ENCODE measurements around the gene SLC7A6OS. TPM values are rescaled to one million over a fixed set of nuclear protein-coding genes. Genes with fewer than 3 reads are reported as not detected.

Gene SLC7A6OS
- total and polyA plus RNA-seq, 10 of the 15 experiments (the other 5 are each of a cell fraction or from before 2014, with no cell fraction given): 2.9 to 27.4 (median 16.9) TPM

DNA sequence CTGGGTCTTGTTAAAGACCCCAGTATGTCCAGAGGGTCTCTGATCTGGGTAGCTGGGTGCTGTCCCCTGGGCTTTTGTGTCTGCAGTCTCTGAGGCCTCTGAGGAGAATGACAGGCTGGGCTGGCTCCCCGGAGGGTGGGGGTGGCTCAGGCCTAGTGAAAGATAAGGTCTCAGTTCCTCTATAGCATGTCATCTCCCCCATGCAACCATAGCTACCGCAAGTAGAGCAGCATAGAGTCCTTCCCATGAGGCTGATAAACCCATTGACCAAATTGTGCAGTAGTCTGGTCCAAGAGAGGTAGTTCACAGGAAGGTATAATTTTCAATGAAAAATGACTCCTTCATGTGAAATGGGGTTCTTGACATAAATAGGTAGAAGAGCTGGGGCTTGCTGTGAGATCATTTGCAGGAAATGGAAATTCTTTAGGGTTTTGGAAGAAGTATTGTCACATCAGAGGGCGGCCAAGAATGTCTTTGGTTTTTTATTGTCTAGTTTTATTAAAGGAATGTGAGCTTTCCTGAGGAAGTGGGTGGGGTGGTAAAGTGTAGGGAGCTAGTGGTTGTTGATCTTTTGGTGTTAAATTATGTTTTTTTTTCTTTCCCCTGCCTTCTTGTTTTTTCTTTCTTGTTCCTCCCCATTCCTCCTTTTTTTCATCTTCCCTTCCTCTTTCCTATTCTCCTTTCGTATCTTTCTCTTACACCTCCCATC is 21.0 kb downstream of the SLC7A6OS start (continued):
- TF ChIP-seq, protein P1, sequence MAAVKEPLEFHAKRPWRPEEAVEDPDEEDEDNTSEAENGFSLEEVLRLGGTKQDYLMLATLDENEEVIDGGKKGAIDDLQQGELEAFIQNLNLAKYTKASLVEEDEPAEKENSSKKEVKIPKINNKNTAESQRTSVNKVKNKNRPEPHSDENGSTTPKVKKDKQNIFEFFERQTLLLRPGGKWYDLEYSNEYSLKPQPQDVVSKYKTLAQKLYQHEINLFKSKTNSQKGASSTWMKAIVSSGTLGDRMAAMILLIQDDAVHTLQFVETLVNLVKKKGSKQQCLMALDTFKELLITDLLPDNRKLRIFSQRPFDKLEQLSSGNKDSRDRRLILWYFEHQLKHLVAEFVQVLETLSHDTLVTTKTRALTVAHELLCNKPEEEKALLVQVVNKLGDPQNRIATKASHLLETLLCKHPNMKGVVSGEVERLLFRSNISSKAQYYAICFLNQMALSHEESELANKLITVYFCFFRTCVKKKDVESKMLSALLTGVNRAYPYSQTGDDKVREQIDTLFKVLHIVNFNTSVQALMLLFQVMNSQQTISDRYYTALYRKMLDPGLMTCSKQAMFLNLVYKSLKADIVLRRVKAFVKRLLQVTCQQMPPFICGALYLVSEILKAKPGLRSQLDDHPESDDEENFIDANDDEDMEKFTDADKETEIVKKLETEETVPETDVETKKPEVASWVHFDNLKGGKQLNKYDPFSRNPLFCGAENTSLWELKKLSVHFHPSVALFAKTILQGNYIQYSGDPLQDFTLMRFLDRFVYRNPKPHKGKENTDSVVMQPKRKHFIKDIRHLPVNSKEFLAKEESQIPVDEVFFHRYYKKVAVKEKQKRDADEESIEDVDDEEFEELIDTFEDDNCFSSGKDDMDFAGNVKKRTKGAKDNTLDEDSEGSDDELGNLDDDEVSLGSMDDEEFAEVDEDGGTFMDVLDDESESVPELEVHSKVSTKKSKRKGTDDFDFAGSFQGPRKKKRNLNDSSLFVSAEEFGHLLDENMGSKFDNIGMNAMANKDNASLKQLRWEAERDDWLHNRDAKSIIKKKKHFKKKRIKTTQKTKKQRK (IDR thresholded peaks at IDR 0.05; ENCODE audit: low read depth, low read length): no peak
- TF ChIP-seq, protein P2, sequence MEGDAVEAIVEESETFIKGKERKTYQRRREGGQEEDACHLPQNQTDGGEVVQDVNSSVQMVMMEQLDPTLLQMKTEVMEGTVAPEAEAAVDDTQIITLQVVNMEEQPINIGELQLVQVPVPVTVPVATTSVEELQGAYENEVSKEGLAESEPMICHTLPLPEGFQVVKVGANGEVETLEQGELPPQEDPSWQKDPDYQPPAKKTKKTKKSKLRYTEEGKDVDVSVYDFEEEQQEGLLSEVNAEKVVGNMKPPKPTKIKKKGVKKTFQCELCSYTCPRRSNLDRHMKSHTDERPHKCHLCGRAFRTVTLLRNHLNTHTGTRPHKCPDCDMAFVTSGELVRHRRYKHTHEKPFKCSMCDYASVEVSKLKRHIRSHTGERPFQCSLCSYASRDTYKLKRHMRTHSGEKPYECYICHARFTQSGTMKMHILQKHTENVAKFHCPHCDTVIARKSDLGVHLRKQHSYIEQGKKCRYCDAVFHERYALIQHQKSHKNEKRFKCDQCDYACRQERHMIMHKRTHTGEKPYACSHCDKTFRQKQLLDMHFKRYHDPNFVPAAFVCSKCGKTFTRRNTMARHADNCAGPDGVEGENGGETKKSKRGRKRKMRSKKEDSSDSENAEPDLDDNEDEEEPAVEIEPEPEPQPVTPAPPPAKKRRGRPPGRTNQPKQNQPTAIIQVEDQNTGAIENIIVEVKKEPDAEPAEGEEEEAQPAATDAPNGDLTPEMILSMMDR (IDR thresholded peaks at IDR 0.05 in 2 of 3, conservative IDR thresholded peaks at IDR 0.05 in 1 of 3; ENCODE audit: control insufficient read depth in 2 of 3, extremely low read depth in 1 of 3, insufficient read depth in 1 of 3, low read depth in 3 of 3, low read length in 3 of 3): no peak
- TF ChIP-seq NFXL1 (IDR thresholded peaks at IDR 0.05; ENCODE audit: borderline replicate concordance) (no peak), RB1 (IDR thresholded peaks at IDR 0.05; ENCODE audit: borderline replicate concordance) (0 out of 2 replicates have a peak, but pooled peaks have one; percentile 37), SUZ12 (IDR thresholded peaks at IDR 0.05; ENCODE audit: unreplicated experiment) (no peak), MLLT1 (IDR thresholded peaks at IDR 0.05) (0 out of 2 replicates have a peak, but pooled peaks have one; percentile 37), ZNF592 (IDR thresholded peaks at IDR 0.05) (0 out of 2 replicates have a peak, but pooled peaks have one; percentile 18), IRF4 (IDR thresholded peaks at IDR 0.05; ENCODE audit: low read depth, low read length) (peak; percentile 85), NBN (IDR thresholded peaks at IDR 0.05) (peak; percentile 48; the same call in 1 of the 2 replicates)
- TF ChIP-seq, protein P3, sequence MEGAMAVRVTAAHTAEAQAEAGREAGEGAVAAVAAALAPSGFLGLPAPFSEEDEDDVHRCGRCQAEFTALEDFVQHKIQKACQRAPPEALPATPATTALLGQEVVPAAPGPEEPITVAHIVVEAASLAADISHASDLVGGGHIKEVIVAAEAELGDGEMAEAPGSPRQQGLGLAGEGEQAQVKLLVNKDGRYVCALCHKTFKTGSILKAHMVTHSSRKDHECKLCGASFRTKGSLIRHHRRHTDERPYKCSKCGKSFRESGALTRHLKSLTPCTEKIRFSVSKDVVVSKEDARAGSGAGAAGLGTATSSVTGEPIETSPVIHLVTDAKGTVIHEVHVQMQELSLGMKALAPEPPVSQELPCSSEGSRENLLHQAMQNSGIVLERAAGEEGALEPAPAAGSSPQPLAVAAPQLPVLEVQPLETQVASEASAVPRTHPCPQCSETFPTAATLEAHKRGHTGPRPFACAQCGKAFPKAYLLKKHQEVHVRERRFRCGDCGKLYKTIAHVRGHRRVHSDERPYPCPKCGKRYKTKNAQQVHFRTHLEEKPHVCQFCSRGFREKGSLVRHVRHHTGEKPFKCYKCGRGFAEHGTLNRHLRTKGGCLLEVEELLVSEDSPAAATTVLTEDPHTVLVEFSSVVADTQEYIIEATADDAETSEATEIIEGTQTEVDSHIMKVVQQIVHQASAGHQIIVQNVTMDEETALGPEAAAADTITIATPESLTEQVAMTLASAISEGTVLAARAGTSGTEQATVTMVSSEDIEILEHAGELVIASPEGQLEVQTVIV (IDR thresholded peaks at IDR 0.05; ENCODE audit: borderline replicate concordance, partially characterized antibody): no peak
- TF ChIP-seq, protein P4, sequence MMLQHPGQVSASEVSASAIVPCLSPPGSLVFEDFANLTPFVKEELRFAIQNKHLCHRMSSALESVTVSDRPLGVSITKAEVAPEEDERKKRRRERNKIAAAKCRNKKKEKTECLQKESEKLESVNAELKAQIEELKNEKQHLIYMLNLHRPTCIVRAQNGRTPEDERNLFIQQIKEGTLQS (IDR thresholded peaks at IDR 0.05; ENCODE audit: borderline replicate concordance, extremely low read depth, low read depth, low read length): no peak
- TF ChIP-seq, protein P5, sequence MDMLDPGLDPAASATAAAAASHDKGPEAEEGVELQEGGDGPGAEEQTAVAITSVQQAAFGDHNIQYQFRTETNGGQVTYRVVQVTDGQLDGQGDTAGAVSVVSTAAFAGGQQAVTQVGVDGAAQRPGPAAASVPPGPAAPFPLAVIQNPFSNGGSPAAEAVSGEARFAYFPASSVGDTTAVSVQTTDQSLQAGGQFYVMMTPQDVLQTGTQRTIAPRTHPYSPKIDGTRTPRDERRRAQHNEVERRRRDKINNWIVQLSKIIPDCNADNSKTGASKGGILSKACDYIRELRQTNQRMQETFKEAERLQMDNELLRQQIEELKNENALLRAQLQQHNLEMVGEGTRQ (IDR thresholded peaks at IDR 0.05; ENCODE audit: borderline replicate concordance, low read depth, low read length): no peak
